Upper lobe of left lung (tissue), 4 donors: ENCODE results near the gene ARHGEF19.
"Not testable (repeated sequence)": the region's sequence is repeated elsewhere in the genome, so short reads cannot be mapped to it uniquely, and the experiment has no call there.

Experiments
- POLR2A ChIP-seq, 4 donors: fragments of 450-650 bp; IDR thresholded peaks; one replicate each; pipeline ENCODE4 v1.5.1; 2016 to 2017; ENCODE audit warnings: antibody characterized with exemption in 4 of 4, mild to moderate bottlenecking in 2 of 4
- POLR2AphosphoS5 ChIP-seq, 2 donors: sonication (generic); formaldehyde crosslinking; IDR thresholded peaks; one replicate each; pipeline ENCODE4 v1.5.1; 2017; ENCODE audit warnings: antibody characterized with exemption in 2 of 2
- TF ChIP-seq, protein P1 (sequence below), 6 experiments: fragments of 450-650 bp in 4 of 6; fragments of 200-600 bp in 2 of 6; sonication (generic) in 2 of 6; IDR thresholded peaks; one replicate each; pipeline ENCODE4 v1.5.1; 2016 to 2019; ENCODE audit warnings: antibody characterized with exemption in 6 of 6

DNA sequence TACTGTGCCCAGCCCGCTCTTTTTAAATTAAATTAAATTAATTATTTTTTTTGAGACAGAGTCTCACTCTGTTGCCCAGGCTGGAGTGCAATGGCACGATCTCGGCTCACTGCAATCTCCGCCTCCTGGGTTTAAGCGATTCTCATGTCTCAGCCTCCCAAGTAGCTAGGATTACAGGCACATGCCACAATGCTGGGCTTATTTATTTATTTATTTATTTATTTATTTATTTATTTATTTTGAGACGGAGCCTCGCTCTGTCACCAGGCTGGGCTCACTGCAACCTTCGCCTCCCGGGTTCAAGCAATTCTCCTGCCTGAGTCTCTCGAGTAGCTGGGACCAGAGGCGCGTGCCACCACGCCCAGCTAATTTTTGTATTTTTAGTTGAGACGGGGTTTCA lies 10.3 kb upstream of the ARHGEF19 start:
- TF ChIP-seq, protein P1, sequence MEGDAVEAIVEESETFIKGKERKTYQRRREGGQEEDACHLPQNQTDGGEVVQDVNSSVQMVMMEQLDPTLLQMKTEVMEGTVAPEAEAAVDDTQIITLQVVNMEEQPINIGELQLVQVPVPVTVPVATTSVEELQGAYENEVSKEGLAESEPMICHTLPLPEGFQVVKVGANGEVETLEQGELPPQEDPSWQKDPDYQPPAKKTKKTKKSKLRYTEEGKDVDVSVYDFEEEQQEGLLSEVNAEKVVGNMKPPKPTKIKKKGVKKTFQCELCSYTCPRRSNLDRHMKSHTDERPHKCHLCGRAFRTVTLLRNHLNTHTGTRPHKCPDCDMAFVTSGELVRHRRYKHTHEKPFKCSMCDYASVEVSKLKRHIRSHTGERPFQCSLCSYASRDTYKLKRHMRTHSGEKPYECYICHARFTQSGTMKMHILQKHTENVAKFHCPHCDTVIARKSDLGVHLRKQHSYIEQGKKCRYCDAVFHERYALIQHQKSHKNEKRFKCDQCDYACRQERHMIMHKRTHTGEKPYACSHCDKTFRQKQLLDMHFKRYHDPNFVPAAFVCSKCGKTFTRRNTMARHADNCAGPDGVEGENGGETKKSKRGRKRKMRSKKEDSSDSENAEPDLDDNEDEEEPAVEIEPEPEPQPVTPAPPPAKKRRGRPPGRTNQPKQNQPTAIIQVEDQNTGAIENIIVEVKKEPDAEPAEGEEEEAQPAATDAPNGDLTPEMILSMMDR (IDR thresholded peaks at IDR 0.05): not testable (repeated sequence)
- TF ChIP-seq POLR2AphosphoS5, POLR2A (IDR thresholded peaks at IDR 0.05): not testable (repeated sequence)
